ENCODE data around the gene CRTC2.
A peak's percentile ranks its signal among the peaks of the same experiment; 100 is the strongest.
"Not testable (repeated sequence)": the region's sequence is repeated elsewhere in the genome, so short reads cannot be mapped to it uniquely, and the experiment has no call there.

Gene CRTC2

GRCh38 chr1:153958111-153958960 lies at the start of gene CRTC2:
CRTC2 (minus strand) TSS chr1:153958612; CDS start chr1:153958497, 115 bp downstream.
- DNase-seq = peak; percentile 97 to 98

- DNase-seq = no peak
Observed at GRCh38 chr1:154006136-154006535, 47.7 kb upstream of the CRTC2 start.

DNA sequence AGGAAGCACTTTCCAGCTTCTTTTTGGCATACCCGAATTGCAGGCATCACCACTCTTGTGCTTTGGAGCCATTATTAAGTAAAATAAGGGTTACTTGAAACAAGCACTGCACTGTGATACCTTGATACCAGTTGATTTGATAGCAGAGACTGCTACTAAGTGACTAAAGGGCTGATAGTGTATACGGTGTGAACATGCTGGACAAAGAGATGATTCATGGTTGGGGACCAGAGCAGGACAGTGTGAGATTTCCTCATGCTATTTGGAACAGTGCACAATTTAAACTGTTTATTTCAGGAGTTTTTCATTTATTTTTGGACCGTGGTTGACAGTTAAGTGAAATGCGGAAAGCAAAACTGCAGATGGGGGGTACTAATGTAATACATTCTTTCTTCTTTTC lies 42.0 kb upstream of the CRTC2 start:
- DNase-seq = no peak

GRCh38 chr1:153996882-153997281 lies 38.5 kb upstream of the CRTC2 start:
- DNase-seq = not testable (repeated sequence)

DNA sequence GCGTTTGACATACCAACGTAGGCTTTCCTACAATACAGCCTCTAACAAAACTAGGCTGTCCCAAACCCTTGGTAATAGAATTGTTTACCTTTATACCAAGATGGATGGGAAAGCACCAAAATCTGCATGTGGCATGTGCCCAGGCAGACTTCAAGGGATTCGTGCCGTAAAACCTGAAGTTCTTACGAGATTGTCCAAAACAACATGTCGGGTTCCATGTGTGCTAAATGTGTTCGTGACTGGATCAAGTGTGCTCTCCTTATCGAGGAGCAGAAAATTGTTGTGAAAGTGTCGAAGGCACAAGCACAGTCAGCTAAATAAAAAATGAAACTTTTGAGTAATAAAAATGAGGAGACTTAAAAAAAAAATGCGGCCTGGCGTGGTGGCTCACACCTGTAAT lies 37.2 kb upstream of the CRTC2 start:
- no peak for DNase-seq

GRCh38 chr1:153995202-153995601 lies 36.8 kb upstream of the CRTC2 start:
- no peak for DNase-seq

DNA sequence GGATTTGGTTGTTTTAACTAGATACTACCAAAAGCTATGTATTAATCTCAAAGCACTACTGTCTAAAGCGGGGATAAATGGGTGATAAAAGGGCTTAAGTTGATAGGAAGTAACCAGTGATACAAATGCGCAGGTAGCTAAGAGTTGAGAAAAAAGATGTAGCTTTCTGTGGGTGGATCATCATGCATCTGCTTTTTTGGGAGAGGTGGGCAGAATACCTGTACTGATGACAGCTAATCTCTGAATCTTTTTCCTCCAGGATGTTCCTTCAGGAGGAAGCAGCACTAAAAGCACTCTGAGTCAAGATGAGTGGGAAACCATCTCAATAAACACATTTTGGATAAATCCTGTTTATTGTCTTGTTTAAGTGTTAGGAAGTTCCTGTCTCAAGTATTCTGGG lies 33.4 kb upstream of the CRTC2 start:
- DNase-seq = no peak

- DNase-seq = no peak
Observed at GRCh38 chr1:153991151-153991630, 32.8 kb upstream of the CRTC2 start.

DNA sequence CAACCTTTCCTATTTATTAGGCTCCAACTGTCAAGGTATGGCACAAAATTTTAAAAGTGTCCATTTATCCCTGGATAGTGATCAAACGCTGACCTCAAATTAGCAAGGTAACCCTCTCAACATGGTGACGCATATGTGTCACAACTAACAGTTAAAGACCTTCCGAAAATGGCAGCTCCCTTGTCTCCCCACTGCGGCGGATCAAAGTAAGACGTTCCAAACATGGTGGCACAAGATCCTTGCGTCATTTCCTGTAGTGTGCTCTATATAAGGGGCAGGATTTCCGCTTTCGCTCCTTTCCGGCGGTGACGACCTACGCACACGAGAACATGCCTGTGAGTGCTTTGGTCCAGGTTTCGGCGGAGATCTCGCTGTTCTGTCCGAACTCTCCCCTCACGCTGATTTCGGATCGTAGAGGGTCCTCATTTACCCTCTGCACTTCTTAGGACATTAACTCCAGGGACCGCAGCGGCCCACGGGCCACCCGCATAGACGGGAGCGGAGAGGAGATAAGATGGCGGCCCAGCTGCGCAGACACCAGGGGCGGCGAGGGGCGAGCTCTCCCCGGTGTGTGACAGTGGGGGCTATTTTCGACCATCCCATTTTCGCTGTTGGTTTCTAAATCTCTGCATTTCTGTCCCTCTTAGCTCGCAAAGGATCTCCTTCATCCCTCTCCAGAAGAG lies 32.2 kb upstream of the CRTC2 start, which contains the start of gene RPS27:
TSS of gene RPS27 (plus strand) at position 295 of the 683 bp plus-strand sequence. CDS start at position 330, 35 bp downstream.
- peak; percentile 90 to 91 for DNase-seq

GRCh38 chr1:153987621-153988020 lies 29.2 kb upstream of the CRTC2 start:
- no peak for DNase-seq

GRCh38 chr1:153985941-153986761 lies 27.7 kb upstream of the CRTC2 start, which contains the start of gene RAB13:
RAB13 (minus strand) TSS chr1:153986339; CDS start chr1:153986236, 103 bp downstream.
- DNase-seq = peak; percentile 48 to 55

DNA sequence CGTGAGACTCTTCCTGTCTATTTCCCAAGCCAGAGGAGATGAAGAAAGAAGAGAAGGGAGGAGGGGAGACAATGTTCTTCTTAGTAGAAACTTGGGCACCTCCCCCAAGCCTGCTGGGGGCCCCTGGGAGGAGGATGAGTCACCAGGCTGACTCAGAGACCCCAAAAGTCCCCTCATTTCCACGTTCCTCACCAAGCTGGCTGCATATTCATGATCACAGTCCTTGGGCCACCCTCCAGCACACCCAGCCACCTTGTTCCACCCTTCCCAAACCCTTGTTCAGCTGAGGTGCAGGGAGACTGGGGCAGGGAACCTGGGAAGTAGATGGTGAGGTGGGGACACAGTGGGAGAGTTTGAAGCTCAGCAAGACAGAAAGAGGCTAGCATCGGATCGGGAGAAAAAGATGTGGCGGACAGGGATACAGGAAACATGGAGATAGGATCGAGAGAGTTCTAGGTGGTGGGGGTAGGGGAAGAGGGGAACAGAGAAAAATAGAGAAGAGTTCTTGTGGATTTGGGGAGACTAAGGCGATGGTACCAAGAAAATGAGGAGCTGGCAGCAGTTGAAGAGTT lies 27.0 kb upstream of the CRTC2 start:
- peak; percentile 64 to 75 for DNase-seq

DNA sequence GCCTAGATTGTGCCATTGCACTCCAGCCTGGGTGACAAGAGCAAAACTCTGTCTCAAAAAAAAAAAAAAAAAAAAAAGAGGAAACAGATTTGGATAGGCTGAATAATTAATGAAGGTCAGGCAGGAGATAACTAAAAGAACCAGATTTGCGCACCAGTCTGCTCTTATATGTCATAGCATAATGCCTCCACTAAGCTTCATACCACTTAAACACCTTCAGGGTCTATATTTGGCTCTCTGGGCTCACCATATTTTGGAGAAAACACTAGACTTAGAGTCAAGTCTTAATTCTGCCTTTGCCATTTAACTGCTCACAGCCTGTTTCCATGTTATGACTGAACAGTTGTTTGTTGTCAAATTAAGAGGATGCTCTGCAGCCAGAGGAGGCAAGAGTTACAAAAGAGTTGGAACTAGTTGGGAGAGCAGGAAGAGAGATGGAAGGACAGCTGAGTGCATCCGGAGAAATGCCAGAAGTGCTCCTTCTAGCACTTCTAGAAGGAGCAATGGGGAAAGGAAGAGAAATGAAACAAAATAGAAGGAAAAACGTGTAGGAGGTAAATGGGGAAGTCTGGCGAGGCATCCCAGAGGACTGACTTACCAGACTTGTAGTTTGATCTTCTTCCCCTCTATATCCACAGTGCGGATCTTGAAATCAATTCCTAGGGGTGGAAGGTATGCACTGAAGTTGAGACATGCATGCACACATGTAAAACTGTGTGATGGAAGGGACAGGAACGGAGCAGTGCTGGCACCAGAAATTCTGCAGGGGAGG lies 25.9 kb upstream of the CRTC2 start:
- no peak for DNase-seq

DNA sequence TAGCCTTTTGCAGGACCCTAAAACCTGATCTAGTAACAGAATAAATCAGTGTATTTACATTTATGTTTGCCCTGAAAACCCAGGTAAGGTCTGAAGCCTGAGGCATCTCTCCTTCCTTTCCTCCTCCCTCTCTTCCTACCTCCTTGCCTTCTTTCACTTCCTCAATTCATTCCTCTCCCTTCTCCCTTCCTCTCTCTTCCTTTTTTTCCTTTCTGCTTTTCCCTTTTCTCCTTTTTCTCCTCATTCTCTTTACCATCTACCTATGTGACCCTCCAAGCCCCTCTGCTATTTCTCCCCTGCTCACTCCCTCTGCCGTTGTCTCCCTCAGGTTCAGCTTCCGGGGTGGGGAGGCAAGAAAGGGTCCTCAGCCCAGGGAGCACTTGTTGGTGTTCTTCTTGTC lies 23.3 kb upstream of the CRTC2 start:
- DNase-seq = not testable (repeated sequence)

GRCh38 chr1:153979091-153979490 lies 20.7 kb upstream of the CRTC2 start:
- DNase-seq = not testable (repeated sequence)

DNA sequence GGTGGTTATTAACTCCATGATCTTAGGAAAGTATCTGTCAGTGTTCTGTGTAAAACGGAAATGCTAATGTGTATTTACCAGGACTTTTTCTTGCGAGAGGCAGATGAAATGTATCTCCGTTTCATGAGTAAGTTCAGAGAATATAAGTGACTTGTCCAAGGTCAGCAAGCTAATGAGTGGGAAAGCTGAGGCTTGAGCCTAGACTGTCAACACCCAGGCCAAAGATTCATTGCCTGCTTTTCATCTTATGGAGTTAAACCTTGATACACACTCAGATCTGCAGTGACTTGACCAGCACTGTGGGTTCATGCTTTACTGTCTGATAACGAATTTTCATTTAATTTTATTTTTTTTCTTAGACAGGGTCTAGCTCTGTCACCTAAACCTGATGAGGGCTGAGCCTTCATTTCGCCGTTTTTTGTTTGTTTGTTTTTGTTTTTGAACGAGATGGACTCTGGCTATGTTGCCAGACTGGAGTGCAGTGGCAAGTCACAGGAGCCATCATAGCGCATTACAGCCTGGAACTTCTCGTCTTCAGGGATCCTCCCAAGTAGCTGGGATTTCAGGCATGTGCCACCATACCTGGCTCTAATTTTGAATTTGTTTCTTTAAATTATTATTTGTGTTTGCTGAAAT lies 20.0 kb upstream of the CRTC2 start:
- no peak for DNase-seq

DNA sequence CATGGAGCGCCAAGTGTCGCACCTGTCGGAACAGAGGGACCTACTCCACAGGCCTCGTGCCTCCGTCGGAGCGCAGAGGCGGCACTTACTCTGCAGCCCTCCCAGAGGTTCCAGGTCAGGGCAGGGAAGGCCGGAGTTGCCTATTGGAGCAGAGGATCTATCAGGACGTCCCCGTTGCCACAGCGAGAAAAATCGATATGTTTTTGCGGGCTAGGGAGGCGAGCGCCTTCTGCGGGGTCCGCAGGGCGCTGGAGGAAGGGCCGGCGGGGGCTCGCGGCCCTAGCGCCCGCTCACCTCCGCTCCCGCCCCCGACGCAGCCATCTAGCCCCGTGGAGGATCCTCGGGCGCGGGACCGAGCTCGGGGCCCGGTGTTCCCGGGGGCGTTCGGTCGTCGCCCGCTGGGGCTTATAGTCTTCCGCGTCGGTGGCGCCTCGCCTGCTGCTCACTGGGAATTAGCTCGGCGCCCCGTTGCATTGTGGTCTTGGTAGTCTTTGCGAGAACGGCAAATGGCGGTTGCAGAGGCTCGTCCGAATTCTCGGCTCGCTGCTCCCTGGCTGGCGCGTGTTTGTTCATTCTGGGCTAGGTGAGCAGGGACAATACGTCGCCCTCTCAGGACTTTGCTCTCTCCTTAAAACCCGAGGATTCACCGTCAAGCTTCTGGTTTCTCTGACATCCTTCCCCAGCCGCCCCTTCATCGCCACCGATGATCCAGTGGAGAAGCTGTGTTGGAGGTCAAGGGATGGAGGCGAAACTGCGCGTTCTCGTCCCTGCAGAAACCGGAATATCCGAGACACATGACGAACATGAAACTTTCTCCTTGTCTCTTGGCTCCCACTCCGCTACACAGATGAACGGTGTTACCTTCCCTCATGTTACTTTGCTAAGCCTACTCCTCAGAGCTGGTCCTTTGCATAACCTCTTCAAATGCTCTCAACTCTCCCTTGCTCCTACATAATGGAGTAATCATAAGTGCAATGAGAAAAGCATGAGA lies 19.1 kb upstream of the CRTC2 start, which contains the start of gene JTB:
TSS of gene JTB (minus strand) at position 425 of the 991 bp plus-strand sequence. CDS start at position 3, 422 bp downstream.
- DNase-seq = peak; percentile 88 to 89

GRCh38 chr1:153976819-153977249 lies 18.4 kb upstream of the CRTC2 start:
- no peak for DNase-seq

- DNase-seq = no peak
Observed at GRCh38 chr1:153973525-153973924, 15.1 kb upstream of the CRTC2 start.

DNA sequence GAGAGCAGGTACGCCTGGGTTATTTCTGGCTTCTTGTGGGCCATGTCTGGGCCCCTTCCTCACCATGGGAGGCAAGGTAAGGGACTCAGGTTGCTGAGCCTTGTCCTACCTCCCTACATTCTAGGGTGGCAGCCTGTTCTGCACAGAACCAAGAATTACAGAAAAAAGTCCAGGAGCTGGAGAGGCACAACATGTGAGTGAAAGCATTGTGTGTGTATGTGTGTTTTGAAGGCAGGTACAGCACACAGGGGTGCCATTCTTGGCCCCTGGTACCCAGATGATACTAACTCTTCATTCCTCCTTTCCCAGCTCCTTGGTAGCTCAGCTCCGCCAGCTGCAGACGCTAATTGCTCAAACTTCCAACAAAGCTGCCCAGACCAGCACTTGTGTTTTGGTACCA lies 14.7 kb upstream of the CRTC2 start:
- no peak for DNase-seq

Measured in activated T-cell treated with anti-CD3 and anti-CD28 coated beads, Interleukin-2, amount 50 U/mL, for 48 hours (primary cell).